ENCODE data around the gene PLCB2.
A peak's percentile ranks its signal among the peaks of the same experiment; 100 is the strongest.

PLCB2 gene

DNA sequence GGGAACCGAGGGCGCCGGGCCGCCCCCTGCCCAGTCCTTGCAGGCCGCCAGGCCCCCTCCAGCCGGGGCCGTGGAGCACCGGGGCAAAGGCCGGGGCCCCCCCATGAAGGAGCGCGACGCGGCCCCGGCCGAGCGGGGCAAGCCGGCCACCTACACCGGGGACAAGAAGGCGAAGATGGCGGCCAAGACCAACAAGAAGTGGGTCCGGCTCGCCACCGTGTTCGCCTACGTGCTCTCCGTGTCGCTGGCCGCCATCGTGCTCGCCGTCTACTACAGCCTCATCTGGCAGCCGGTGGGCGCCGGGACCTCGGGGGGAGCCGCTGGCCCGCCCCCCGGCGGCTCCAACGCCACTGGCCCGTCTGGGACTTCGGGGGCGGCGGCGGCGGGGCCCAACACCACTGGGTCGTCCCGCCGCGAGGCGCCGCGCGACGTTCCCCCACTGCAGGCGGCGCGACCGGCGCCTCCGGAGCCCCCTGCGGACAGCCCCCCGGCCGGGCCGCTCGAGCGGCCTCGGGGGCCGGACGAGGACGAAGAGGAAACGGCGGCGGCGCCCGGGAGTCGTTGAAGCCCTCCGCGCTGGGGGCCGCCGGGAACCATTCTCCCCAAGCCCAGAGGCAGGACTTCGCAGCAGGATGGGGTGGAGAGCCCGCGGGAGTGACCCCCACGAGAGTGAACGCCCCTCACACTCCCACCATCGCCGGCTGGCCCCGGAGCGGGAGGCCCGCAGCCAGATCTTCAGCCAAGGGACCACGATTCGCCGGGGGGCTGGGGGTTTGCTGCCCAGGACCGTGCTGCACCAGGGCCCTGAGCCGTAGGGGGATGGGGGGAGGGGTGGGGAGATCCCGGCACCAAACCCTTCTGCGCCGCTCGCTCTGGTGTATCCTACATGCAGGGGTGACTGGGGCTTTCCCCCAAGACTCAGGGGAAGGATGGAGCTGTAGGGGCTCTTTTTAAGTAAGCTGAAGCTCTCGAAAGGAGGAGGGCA is 16.5 kb upstream of the PLCB2 start:
- DNase-seq (ENCODE audit: low spot score): no peak

DNA sequence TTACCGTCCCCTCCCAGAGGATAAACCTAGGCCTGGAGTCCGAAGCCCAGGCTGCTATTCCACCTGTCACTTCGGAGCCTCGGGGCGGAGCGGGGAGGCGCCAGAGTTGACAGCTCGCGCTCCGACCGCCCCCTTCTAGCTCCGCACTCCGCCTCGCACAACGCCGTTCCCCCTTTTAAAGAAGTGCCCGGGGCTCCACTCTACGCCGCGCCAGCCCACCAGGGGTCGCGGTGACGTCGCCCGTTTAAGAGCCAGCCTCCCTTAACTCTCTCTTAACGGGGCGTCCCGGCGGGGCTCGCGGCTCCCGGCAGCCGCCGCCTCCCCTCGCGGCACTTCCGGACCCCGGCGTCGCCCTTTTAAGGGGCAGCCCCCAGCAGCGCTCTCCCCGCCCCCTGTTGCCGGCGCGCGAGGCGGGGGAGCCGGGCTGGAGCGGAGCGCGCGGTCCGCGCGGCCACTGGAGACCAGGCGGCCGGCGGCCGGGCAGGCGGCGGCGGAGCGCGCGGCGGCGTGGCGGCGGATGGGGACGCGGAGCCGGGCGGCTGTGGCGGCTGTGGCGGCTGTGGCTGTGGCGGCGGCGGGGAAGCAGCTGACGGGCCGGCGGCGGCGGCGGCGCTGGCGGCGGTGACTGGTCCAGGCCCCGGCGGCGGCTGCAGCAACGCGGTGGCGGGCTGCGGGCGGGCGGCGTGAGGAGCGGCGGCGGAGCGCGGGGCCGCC is 15.7 kb upstream of the PLCB2 start, which contains the start of gene INAFM2:
Gene INAFM2 (plus strand): TSS at position 454 of the 714 bp plus-strand sequence. CDS start 364 bp downstream, outside the sequence.
- DNase-seq (ENCODE audit: low spot score): peak; percentile 84

DNA sequence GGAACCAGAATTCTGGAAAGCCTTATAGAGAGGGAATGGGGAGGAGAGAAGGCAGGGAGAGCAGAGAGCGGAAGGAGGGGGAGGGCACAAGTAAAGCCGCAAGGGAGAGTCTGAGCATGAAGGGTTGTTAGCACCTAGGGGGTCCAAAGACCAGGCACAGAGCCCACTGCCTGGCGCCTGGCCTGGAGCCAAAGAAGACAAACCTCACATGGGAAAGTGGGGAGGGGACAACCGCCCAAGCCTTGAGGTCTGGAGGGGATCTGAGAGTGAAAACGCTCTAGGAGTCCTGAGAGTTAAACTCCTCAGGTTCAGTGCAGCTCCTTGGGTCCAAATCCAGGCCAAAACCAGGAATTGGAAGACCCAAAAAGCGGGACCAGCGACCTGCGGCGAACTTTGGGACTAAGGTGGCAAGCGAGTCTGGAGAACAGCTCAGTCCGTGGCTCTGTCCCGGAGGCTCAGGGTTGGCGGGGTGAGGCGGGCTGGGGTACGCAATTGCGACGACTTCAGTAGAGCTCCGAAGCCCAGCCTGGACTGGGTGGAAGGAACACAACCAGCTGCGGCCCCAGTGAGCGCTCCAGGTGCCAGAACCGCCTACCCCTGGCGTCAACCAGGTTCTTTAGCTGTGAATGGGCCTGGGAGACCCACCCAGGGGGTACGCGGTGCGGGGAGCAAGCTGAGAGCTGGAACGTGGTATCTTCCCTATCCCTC is 14.9 kb upstream of the PLCB2 start:
- DNase-seq (ENCODE audit: low spot score): no peak

DNA sequence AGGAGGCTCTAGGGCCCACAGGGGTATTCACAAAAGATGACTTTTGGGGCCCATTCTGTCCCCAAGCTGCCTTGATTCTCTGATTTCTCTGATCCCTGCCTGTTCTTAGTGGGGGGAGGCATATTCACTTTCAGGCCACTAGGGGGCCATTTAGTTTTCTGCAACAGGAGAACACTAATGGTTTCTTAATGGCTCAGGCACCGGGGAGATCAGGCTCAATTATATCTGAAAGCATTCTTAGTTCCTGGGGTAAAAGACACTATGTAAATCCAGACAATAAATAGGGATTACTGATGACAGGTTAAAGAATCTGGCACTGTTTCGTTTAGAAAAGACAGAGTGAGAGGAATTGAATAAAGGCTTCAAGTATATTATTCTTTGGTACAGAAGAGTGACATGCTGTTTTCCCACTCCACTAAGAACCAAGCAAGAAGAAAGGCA is 13.2 kb upstream of the PLCB2 start:
- peak; percentile 79 for DNase-seq (ENCODE audit: low spot score)

DNA sequence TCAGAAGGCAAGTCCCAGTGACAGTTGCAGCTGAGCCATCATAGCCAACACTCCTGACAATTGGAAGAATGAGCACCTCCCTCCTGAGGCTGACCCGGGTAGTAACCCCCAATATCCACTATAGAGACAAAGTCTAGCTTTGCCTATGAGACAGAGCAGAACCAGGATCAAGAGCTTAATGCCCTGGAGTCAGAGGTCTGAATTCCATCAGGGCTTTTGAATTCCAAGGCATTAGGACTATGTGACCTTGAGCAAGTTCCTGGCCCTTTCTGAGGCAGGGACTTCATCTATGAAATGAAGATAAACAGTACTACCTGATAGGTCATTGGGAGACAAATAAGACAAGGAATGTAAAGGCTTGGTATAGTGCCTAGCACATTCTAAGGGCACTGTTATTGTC is 12.7 kb upstream of the PLCB2 start:
- no peak for DNase-seq (ENCODE audit: low spot score)

DNA sequence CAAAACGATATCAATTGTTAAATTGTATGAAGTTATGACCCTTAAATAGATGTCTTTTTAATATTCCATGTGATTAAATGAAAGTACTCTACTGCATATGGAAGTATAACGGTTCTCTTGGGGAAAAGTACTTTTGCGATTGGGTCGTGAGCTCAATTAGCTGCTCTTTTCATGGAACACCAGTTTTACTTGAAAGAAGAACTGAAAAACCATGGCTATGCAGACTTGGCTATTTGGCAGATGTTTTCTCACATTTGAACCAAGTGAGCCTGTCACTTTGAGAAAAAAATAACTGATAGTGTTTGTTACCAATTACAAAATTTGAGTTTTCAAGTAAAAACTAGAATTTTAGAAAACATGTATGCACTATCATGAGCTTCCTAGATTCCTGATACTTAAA is 9.8 kb upstream of the PLCB2 start:
- DNase-seq (ENCODE audit: low spot score): no peak

DNA sequence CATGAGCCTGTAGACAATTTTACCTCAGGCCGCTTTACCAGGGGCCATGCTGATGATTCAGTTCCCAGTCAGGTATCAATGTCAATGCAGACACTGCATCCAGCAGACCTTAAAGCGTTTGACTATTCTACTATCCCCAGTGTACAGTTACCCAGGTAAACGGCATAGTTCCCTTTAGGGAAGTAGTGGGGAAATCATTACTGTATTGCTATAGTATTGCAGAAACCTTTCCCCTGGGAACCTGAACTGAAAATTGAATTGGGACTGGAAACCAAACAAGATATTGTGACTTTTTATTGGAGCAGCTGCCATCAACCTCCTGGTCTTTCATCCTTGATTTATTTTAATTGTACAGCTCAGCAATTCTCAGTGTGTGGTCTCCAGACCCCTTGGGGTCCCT is 9.2 kb upstream of the PLCB2 start:
- no peak for DNase-seq (ENCODE audit: low spot score)

DNA sequence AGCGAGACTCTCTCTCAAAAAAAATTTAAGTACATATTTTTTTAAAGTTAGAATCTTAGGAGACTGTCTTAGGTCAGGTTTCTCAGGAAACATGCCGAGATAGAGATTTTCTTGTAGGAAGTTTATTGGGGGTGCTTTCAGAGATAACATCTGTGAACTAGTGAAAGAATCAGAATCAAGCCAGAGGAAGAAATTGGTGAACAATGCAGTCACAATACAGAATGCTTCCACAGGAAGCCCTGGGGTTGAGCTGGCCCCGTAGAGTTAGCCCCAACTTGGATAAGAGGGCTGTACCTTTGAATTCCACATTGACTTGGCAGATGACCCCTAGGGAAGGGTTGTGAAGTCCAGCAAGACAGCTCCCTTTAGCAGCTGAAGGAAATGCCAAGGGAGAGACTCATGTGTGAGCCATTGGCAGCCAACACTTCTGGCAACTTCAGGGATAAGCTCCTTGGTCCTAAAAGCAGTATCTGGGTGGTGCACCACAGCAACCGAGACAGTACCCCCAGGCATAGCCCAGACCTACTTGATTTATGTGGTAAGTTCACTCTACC is 7.1 kb upstream of the PLCB2 start:
- no peak for DNase-seq (ENCODE audit: low spot score)

DNA sequence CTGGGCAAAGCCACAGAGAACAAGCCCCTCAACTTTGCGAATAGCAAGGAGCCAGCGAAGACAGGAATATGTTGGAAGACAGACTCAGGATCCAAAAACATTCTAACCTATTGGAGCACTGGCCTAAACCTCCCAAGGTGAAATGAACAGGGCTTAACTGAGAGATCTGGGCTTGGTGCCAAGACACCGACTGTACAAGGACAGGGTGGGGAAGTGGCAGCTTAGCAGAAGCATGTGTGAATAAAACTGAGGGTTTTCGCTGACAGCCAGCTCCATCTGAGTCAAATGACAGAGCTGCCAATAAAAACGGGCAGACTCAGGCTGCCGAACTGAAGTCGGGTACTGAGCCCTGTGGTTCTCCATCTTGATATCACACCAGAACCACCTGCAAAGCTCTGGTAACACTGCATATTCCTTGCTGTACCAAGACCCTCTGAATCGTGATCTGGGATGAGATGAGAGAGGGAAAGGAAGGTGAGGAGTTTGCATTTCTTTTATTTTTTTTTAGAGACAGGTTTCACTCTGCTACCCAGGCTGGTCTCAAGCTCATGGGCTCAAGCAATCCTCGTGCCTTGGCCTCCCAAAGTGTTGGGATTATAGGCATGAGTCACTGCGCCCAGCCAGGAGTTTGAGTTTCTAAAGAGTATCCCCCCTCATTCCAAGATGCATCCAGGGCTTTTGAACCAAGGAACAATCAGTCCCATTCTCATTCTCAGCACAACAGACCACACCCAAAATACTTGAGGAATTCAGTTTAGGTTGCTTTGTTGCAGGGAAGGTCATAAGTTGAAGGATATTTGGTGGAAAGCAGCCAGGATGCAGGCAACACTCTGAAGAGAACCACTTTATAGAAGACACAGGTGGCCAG is 6.0 kb upstream of the PLCB2 start:
- DNase-seq (ENCODE audit: low spot score): no peak

DNA sequence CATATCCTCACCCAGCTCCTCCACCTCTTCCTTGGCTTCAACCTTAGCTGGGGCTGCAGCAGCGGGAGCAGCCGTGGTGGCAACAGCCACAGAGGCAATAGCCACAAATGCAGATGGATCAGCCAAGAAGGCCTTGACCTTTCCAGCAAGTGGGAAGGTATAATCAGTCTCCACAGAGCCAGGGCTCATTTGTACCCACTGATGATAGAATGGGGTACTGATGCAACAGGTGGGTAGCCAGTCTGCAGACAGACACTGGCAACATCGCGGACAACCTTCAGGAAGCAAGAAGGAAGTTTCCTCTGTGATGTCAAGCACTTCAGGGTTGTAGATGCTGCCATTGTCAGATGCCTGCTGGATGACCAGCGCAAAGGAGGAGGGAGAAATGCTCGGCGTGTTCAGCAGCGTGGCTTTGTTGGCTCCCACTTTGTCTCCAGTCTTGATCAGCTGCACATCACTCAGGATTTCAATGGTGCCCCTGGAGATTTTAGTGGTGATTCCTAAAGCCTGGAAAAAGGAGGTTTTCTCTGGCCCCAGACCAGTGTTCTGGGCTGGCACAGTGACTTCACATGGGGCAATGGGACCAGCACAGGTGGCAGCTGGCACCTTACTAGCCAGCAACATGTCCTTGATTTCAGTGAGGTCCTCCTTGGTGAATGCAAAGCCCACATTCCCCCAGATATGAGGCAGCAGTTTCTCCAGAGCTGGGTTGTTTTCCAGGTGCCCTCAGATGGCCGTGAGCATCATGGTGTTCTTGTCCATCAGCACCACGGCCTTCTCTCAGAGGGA is 4.8 kb upstream of the PLCB2 start:
- DNase-seq (ENCODE audit: low spot score): no peak

DNA sequence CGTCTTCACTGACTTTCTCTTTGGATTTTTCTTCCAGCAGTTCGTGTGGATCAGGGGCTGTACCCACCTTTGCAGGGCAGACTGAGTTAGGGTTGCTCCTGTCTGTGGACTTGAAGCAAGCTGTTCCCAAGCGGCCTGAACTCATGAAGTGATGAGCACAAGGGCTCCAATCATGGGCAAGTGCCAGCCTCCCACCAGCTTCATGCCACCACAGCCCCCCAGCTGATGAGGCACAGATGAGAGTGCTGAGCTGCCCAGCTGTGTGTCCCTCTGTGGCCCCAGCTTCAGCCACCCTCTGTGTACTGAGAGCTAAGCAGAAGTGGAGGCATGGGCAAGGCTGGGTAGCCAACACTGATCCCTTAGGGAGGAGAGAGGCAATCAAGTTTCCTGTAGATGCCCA is 3.3 kb upstream of the PLCB2 start:
- DNase-seq (ENCODE audit: low spot score): no peak

DNA sequence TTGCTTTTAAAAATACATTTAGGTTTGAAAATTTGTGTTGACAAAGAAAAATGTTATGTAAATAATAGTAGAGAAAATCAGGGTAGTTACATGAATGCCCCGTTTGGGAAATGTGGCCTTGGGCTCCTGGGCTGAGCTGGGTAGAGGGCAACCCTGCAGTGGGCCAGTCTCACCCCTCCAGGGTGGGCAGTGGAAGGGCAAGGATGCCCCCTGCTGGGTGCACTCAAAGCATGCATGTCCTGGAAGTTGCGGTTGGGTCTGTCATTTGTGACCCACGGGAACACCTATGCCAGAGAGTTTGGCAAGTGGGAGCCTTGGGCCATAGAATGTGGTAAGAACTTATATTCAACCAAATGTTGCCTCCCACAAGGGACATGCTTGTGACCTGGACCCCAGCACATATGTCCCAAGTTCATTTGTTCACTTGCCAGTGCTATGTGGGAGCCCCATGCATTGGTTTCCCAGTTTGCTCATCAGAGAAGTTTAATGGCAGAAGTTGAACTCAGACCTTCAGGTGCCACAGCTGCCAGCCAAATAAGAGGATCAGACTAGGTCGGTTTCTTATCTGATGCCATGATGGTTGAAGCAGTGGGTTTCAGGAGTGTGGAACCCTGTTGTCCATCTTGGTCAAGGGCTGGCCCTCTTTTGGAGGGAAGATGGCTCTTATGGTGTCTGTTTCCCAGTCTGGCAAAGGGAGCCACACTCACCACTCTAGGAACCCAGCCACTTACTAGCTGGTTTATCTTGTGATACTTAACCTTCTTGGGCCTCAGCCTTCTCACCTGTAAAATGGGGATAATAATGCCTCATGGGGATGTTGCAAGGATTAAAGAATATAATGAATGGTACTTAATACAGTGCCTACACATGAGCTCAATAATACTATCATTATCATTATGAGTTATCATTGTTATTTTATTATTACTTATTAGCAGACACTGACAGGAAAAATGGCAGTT is 2.5 kb upstream of the PLCB2 start:
- peak; percentile 73 for DNase-seq (ENCODE audit: low spot score)

DNA sequence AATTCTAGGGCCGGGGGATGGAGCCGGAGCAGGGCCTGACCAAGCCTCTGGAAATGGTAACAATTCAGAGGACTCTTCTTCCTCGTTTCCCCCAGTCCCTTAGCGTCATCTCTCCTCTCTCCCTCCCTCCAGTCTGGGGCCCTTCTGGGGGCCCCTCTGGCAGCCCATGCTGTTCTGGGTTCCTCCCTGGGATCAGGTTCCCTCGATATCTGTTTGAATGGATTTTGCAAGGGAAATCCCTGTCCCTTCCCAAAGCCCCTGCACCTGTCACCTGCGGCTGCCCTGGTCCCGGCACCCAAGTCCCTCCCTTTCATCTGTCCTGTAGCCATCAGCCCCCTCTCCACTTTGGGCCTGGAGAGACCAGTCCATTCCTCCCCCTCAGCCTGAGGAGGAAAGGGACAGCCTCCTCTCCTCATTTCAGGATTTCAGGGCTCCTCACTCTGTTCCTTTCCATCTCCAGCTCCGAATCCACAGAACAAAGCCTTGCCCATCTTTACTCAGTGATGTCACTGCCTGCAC is 1.7 kb upstream of the PLCB2 start:
- DNase-seq (ENCODE audit: low spot score): no peak

DNA sequence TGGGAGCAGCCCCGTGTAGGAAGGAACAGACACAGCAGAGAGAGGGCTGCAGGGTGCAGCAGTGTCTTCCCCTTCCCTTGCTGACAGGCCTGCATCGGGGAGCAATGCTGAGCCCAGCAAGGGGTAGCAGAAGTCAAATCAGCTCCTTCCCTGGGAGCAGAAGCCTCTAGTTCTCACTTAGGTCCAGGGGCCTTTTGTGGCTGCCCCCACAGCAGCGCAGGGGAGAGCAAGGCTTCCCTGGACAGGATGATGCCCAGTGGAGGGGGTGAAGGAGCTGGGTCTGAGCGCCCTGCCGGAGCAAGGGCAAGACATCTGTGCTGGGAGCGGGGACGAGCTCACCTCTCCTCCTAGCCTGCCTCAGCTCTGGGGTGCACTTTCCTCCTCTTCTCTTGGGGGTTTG is 827 bp downstream of the PLCB2 start:
- DNase-seq (ENCODE audit: low spot score): no peak

DNA sequence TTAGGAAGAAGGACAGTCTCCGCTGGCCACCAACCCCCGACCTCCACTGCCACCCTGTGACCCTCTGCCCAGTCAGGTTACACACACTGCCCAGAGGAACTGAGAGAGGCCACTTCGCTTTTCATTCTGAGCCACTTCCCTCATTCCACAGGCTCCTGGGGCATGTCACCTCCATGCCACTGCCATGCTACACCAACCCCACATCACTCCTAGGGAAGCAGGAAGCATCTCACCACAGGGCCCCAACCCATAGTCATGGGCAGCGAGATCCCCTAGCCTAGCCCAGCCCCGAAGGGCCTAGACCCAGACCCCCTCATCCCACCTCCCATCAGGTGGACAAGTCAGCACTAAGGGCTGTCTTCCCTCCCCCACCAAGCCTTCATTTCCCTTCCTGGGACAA is 1.4 kb downstream of the PLCB2 start:
- DNase-seq (ENCODE audit: low spot score): no peak

DNA sequence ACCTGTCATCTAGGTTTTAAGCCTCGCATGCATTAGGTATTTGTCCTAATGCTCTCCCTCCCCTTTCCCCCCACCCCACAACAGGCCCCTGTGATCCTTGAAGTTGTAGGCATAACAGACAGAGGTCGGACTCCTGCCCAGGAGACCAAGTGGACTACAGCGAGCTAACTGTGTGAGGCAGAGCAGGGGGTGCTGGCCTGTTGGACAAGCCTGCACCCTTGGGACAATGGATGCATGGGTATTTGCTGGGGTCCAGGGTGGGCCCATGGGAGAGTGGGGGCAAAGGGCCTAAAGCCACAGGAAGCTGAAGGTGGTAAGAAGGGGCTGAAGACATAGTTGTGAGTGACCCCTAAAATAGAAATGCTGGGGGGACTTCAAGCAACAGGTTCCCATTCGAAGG is 2.5 kb downstream of the PLCB2 start:
- no peak for DNase-seq (ENCODE audit: low spot score)

DNA sequence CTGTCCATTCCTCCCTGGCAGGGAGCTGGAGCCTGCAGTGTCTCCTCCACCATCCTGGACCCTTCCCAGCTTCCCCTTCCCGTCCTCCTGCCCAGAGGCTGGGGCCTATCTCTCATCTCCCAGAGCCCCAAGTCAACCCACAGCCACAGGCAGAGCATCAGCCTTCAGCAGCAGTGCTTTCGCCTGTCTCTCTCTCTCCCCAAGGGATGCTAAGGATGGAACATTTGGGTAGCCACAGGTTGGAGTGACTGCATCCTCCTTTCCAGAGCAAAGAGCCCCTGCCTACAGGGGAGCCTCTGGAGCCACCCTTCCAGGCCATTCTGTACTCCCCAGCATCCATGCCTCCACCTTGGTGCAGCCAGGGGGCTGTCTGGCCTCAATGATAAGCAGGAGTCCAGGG is 4.2 kb downstream of the PLCB2 start:
- no peak for DNase-seq (ENCODE audit: low spot score)

DNA sequence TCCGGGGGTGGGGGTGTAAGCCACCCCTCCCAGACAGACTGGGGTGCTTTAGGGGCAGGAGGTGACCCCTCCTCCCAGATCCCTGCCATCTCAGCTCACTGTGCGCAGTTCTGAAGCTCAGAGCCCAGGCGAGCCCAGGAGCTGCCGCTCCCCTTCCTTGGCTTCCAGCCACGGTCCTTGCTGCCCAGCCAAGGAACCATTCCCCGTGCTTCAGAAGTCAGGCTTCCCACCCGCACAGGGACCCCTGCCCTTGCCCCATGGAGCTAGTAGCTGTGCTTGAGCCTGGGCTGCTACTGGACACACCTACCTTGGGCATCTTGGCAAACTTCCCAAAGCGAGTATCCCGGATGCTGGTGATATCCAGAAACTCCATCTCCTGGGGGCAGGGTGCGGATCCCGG is 4.8 kb downstream of the PLCB2 start:
- DNase-seq (ENCODE audit: low spot score): no peak

DNA sequence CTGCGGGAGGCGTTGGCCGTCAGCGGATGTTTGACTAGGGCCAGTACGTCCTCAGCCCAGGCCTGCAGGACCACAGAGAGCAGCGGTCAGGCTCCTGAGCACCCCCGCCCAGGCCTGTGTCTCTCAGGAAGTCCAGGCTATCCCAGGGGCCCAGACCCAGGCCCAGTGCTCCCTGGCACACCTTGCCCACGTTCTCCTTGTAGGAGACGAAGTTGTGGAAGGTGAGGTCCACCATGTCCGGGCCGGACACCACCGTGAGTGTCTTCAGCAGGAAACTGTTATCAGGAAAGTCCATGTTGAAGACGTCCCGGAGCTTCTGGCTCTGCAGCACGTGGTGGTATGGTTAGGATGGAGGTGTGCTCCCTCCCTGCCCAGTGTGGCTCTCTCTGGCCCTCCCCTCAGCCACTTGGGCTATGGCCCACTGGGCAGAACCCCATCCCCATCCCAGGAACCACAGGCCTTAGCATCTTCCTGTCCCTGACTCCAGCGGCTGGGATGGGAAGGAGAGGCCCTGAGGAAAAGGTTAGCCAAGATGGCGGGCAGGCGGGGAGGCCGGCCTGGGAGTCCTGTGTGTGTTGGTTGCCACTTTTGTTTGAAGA is 5.3 kb downstream of the PLCB2 start:
- DNase-seq (ENCODE audit: low spot score): no peak
